Hepatocyte (in vitro differentiated cells): ENCODE measurements around the gene ACADM.

Experiments used
- EZH2 ChIP-seq: fragments of 200-600 bp; sonication (generic); IDR thresholded peaks from 2 replicates; pipeline ENCODE4 v1.6.1; 2016; ENCODE audit warnings: antibody characterized with exemption, mild to moderate bottlenecking, borderline replicate concordance
- TF ChIP-seq, protein P1 (sequence below): fragments of 200-600 bp; sonication (generic); IDR thresholded peaks from 2 replicates; pipeline ENCODE4 v1.5.1; 2016; ENCODE audit warnings: antibody characterized with exemption, mild to moderate bottlenecking; ENCODE audit not compliant: poor library complexity

- TF ChIP-seq, protein P1, sequence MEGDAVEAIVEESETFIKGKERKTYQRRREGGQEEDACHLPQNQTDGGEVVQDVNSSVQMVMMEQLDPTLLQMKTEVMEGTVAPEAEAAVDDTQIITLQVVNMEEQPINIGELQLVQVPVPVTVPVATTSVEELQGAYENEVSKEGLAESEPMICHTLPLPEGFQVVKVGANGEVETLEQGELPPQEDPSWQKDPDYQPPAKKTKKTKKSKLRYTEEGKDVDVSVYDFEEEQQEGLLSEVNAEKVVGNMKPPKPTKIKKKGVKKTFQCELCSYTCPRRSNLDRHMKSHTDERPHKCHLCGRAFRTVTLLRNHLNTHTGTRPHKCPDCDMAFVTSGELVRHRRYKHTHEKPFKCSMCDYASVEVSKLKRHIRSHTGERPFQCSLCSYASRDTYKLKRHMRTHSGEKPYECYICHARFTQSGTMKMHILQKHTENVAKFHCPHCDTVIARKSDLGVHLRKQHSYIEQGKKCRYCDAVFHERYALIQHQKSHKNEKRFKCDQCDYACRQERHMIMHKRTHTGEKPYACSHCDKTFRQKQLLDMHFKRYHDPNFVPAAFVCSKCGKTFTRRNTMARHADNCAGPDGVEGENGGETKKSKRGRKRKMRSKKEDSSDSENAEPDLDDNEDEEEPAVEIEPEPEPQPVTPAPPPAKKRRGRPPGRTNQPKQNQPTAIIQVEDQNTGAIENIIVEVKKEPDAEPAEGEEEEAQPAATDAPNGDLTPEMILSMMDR: no peak
- no peak for TF ChIP-seq EZH2
These were observed 72.1 kb downstream of the ACADM start, which contains the start of gene MSH4 for GRCh38 chr1:75796376-75797272.
